GM18511 (cell line): ENCODE measurements around the gene TRERF1.
"Not testable (repeated sequence)": the region's sequence is repeated elsewhere in the genome, so short reads cannot be mapped to it uniquely, and the experiment has no call there.

Experiments used
- ATAC-seq: cut with Tn5 transposase; IDR thresholded peaks from one replicate; pipeline ENCODE4 v1.9.1; 2021; ENCODE audit warnings: mild to moderate bottlenecking, moderate library complexity; ENCODE audit not compliant: unreplicated experiment

Gene TRERF1

DNA sequence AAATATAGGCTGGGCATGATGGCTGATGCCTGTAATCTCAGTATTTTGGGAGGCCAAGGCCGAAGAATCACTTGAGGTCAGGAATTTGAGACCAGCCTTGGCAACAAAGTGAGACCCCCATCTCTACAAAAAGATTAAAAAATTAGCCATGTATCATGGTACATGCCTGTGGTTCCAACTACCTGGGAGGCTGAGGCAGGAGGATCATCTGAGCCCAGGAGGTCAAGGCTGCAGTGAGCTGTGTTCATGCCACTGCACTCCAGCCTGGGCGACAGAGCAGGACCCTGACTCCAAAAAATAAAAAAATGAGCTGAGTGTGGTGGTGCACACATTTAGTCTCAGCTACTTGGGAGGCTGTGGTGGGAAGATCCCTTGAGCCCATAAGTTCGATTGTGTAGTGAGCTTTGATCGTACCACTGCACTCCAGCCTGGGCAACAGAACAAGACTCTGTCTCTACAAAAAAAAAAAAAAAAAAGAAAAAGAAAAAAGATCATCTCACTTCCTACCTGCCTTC is 246.9 kb downstream of the TRERF1 start:
- no peak for ATAC-seq

DNA sequence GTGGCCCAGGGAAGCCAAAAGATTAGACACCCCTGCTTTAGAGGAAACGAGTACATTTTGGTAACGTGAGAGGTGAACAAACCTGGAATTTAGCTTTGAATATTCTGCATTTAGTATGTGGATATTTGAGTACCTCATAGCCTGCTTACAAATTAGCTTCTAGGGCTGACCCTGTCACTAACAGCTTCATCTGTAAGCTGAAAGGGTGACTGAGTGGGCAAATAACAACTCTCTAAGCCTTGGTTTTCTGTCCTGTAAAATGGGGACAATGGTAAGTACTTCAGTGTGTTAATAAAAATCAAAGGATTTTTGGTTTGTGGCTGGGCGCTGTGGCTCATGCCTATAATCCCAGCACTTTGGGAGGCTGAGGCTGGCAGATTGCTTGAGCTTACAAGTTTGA is 248.5 kb downstream of the TRERF1 start:
- no peak for ATAC-seq

DNA sequence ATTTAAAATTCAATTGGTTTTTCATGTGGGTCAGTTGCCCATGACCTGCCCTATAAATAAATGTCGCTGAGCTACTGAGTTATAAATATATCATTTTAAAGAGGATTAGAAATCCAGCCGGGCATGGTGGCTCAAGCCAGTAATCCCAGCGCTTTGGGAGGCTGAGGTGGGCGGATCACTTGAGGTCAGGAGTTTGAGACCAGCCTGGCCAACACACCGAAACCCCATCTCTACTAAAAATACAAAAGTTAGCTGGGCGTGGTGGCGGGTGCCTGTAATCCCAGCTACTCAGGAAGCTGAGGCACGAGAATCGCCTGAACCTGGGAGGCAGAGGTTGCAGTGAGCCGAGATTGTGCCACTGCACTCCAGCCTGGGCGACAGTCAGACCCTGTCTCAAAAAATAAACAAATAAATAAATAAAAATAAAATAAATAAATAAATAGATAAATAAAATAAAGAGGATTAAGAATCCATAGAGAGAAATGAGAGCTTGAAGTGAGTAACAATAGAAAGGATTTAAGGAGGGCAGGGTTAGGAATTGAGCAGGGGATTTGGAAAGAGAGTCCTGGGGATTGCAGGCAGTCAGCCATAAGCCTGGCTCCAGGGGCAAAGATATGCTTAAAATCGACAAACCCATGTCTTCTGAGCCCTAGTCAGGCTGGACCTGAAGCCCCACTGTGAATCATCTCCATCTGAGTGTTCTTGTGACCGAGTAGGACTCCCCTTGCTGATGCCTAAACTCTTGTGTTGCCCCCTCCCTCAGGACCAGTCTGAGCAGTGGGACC is 249.4 kb downstream of the TRERF1 start:
- ATAC-seq: not testable (repeated sequence)

DNA sequence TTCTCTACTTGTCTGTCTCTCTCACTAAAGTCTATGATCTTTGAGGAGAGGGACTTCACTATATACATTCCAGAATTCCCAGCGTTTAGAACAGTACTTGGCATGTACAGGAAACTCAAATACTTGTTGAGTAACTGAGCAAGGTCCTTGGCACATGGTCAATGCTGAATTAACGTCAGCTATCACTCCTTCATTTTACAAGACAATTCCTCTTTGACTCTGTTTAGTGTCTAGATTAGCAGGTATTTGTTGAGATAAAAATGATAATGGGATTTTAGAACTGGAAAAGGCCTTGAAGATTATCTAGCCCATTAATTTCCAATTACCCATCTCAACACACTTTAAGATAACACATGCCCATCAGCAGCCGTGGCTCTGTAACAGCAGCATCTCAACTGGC is 250.3 kb downstream of the TRERF1 start:
- no peak for ATAC-seq

DNA sequence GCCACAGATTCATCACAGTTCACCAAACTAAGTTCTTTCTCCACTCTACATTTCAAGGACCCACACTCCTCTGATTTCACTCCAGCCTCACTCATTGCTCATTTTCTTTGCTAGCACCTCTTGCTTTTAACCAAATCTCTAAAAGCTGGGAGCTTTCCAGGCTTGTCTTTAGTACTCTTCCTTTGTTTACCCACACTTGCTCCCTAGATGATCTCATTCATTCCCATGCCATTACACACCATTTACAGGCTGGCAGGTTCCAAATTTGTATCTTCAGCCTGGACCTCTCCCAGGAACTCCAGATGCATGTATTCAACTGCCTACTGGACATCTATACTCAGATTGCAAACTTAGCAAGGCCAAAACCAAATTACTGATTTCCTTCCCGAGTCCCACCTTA is 251.7 kb downstream of the TRERF1 start:
- no peak for ATAC-seq

DNA sequence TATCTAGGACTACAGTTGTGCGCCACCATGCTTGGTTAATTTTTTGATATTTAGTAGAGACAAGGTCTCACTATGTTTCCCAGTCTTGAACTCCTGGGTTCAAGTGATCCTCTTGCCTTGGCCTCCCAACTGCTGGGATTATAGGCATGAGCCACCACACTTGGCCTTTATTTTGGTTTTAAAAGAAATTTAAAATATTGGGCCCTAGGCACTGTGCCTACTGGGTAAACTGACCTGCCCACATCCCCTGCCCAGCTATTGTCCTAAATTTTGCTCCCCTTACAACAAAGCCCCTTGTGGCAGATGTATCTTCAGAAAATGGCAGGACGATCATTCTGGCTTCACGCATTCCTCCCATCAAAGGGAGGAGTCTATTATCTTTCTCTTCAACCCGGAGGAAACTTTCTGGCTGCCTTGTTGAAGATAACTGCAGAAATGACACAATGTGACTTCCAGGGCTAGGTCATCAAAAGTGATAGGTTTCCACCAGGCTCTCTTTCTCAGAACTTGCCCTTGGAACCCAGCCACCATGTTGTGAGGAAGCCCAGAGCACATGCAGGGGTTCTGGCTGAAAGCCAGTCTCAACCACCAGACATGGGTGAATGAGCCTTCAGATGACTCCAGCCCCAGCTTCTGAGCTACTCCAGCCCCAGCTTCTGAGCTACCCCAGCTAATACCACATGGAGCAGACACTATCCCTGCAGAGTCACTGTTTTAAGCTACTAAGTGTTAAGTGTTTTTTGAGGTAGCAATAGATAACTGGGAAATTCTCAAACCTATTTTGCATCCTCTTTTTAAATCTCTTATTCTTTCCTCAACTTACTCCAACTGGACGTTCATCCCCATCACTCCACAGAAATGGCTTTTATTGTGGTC is 252.4 kb downstream of the TRERF1 start:
- no peak for ATAC-seq

DNA sequence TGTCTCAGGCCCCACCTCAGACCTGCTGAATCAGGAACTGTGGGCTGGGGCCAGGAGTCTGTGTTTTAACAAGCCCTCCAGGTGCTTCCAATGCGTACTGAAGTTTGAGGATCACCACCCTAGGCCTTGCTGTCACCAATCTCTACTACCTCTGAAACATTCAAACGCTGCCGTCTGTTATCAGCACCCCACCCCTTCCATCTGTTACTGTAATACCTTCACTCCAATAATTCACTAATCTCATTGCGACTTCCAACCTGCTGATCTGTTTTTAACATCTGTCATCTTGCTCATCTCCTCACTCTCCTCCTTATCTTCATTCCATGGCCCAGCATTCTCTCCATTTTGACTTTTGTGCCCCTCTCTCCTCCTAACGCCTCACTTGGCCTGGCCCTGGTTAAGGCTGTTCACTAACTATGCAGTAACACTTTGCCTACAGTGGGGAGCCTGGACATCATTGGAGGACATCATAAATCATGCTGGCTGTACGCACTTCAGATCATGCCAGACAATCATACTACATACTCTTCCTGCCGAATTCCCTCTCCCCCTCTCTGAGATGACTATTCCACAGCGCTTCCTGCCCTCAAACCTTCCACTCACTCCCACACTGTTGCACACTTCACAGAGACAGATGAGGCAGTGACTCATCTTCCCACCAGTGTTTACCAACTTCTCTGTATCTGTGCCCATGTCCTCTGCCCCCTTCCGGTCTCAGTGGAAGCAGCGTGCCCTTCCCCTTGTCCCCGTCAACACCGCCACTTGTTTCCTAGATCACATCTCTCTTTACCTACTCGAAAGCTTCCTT is 254.0 kb downstream of the TRERF1 start:
- no peak for ATAC-seq

DNA sequence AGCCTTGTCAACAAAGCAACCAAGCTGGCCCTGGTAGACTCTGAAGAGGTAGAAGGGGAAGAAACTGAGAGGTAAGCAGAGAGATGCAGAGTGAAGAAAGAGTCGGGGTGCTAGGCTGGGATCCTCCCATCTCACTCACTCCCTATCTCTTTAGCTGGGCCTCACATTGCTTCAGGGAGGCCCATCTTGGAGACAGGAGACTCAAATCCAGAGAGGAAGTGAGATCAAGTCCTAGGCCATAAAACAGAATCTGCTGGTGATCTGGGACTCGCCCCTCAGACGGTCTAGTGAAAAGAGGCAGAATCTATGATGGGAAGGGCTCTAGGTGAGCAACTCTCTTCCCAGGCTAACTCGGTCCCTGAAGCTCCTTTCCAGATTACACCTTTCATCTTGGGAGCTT is 256.3 kb downstream of the TRERF1 start:
- no peak for ATAC-seq

DNA sequence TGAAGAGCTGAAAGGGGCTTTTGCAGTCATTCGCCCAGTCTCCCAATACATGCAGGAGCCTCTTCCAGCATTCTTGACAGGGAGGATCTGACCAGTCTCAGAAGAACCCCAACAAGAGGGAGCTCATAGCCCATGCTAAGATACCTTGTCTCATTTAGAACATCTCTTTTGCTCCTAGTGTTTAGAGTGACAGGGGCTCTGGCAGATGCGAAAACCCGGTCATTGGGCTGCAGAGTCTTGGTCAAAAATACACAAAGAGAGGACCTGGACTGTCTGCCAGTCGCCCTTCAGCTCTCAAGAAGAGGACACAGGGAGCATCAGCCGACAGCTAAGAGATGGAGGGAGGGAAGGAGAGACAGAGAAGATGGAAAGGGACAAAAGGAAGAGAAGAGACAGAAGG is 257.7 kb downstream of the TRERF1 start:
- no peak for ATAC-seq

DNA sequence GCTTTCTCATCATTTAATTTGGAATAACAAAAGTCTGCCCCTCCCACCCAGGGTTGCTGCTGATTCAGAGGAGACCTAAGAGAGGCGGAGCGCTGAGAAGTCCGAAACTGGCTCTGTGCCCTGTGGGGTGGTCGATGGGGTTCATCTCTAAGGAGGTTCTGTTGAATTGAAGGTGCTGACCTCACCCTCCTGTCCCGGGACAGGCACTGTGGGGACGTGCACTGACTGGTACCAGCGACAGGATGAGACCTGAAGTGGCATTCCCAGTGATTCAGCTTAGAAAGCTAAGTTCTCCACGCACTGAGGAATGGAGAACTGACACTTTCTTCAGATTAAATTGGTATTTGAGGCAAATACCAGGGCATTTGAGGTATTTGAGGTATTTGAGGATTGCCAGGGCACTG is 258.2 kb downstream of the TRERF1 start:
- ATAC-seq: no peak

DNA sequence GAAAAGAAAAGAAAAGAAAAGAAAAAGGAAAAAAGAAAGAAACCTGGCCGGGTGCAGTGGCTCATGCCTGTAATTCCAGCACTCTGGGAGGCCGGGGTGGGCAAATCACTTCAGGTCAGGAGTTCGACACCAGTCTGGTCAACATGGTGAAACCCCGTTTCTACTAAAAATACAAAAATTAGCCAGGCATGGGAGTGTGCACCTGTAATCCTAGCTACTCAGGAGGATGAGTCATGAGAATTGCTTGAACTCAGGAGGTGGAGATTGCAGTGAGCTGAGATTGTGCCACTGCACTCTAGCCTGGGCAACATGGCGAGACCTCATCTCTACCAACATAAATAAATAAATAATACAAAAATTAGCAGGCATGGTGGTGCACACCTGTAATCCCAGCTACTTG is 259.3 kb downstream of the TRERF1 start:
- ATAC-seq: not testable (repeated sequence)

DNA sequence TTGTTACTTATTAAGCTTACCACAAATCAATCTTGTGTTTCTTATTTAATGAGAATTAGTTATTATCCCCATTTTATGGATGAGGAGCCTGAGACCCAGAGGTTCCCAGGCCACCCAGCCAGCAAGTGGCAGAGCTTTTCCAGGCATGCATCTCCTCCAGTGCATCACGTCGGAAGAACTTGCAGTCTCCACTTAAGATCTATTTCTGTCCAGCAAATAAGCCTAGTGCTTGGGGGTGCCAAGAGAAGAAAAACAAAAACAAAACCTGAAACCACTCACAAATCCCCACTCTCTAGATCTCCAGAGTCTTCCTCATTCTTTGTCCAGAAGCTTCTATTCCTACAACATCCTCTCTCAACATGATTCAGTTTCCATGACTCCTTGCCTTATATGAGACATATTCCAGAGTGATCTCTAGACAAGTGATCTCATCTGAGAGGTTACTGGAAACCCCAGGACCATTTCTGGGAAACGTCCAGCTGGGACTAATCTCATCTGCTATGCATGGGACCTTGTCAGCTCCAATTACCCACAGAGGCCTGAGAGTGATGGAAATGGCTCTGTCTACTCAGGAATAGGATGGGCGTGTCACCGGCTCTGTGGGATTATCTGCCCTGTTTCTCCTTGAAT is 261.1 kb downstream of the TRERF1 start:
- ATAC-seq: no peak

DNA sequence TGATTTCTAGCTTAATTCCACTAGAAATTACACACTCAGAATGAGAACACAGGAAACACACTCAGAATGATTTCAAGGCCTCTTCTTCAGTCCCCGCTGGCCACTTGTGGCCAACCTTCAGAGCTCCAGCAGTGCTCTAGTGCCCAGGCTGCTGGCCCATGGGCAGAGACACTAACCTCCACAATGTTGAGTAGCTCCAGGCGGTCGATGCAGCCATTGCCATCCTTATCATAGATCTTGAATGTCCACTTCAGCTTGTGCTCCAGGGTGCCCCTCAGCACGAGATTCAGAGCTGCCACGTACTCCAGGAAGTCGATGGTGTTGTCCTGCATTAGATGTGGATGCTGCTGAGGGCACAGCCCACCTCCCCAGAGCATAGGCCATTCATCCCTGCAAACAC is 263.3 kb downstream of the TRERF1 start:
- no peak for ATAC-seq

DNA sequence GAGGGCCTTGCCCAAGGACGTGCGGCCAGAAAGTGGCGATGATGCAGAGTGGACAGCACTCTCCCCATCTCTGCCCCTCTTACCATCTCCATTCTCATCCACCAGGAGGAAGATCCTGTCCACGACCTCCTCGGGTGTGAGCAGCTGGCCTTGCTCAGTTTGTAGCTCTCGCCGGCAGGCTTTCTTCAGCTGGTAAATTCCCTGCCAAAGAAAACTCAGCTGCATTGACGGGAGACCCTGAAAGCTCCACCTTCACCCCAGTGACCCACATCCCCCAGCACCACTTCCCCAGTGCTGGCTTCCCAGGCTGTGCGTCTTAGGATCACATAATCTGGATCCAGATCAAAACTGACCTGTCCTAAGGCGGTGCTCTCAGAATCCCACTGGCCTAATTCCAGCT is 266.1 kb downstream of the TRERF1 start:
- no peak for ATAC-seq

DNA sequence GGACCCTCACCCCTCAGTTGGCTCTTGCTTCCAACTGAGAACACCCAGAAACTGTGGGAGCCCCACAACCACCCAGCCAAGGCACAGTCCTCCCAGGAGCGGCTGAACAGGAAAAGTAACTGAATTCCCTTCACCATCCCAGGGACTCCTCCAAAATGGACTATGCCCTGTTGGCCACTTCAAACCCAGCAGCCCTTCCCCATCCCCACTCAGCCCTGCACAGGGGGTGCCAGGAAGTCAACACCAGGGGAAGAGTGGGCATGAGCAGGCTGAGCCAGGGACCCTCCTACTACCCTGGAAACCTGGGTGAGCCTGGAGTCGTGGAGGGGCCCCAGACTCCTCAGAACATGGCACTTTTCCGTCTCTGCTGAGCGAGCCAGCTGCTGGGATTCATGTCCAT is 267.3 kb downstream of the TRERF1 start:
- ATAC-seq: no peak

DNA sequence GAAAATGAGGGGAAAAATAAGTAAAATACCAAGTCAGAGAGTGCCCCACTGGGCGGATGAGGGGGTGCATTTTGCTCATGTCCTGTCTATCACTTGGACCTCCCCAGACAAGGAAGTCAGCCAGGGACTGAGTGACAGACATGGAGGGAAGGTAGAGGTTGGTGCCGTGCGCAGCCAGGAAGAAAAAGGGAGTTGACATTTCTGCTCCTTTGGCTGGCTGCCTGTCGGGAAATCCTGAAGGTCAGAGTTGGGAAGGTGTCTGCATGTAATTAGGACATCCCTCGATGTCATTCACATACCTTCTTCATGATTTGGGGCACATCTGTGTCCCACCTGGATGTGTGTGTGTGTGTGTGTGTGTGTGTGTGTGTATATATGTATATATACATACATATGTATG is 269.6 kb downstream of the TRERF1 start:
- no peak for ATAC-seq

DNA sequence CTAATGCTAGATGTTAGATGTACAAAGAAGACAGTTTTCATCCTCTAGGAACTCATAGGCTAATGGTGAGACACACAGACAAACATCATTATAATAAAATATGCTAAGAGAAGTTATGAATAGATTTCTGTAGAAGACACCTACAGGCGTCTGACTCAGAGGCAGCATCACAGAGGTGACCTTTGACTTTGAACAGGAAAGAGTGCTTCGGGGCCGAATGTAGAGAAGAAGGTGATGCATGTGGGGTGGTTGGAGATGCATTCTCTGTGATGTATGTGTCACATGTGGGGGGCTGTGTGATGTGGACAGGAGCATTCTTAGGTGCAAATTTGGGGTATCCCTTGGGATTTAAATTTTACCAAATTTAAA is 271.8 kb downstream of the TRERF1 start:
- ATAC-seq: no peak

DNA sequence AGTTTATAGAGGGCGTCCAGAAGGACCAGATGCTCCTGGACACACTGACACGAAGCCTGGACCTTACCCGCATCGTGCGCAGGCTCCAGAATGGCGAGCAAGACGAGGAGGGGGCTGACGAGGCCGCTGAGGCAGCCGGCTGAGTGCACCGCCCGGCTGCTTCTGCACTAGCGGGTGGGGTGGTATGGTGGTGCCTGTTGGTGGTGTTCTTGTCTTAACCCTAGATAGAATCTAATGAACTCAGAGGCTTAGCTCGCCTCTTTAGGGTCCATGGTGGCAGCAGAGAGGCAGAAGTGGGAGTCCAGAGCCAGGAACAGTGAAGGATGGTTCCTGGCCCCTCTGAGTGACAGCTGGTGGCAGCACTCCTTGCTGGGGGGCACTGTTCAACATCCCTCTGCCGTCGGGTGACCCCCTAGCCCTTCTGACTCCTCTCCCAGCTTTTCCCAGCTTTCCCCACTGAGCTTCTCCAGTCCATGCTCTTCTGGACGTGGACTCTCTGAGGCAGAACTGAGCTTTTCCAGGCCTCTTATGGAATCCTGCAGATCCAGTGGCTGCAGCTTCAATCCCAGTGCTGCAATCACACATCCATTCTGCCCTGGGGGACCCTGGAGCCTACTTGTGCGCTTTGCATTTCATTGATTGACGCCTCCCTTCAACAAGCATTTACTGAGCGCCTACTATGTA is 272.3 kb downstream of the TRERF1 start:
- ATAC-seq: no peak

DNA sequence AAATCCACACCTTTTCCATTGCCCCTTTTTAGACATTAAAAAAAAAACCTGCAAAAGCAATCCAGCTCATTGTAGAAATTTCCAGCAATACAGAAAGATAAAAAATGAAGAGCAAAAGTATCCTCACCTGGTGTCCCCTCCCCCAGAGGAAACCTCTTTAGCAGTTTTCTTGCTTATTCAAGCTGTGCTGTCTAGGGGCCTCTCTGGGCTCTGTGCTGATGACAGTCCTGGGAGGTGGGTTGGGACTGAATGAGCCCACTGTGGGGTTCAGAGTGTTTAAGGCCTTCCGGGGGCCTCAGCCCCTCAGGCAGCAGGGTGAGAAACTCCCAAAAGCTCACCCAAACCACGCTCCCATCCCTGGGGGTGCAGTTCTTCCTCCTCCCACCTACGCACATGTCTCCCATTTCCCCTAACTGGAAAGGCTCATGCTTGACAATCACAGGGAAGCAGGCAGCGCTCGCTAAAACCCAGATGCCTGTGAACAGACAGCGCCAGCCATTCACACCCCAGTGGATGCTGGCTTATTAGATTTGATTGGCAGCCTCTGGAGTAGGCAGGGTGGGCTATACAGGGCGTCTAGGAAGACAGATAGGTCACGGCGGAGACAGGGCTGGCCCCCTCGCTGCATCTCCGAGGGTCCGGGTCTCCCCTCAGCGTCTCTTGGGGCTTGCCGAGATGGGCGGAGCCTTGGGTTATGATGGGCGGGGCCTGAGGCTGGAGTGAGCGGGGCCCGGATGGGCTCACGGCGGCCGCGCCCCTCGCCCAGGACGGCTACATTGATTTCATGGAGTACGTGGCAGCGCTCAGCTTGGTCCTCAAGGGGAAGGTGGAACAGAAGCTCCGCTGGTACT is 274.0 kb downstream of the TRERF1 start:
- ATAC-seq: no peak
